Thymus (tissue), 11 donors: Measurements from ENCODE around the gene PSMC5. TPM values are rescaled to one million over a fixed set of nuclear protein-coding genes. Genes with fewer than 3 reads are reported as not detected.
"Not testable (repeated sequence)": the region's sequence is repeated elsewhere in the genome, so short reads cannot be mapped to it uniquely, and the experiment has no call there.

Source experiments
- DNase-seq, 9 donors: peaks; one replicate each; pipeline ENCODE4 v3.0.0-alpha.2; 2013; ENCODE audit warnings: low spot score in 9 of 9, low read depth in 6 of 9, missing footprints in 1 of 9
- H3K27ac ChIP-seq, 2 donors: one replicate each; pipeline ENCODE4 v1.5.1; 2013; ENCODE audit warnings: control low read depth in 1 of 2, low read depth in 1 of 2, low read length in 1 of 2, mild to moderate bottlenecking in 1 of 2, moderate library complexity in 1 of 2
- H3K27me3 ChIP-seq, 2 donors: one replicate each; pipeline ENCODE4 v1.5.1; 2013; ENCODE audit warnings: low read length in 1 of 2; ENCODE audit not compliant: control insufficient read depth in 2 of 2, insufficient read depth in 1 of 2
- H3K36me3 ChIP-seq, 2 donors: one replicate each; pipeline ENCODE4 v1.5.1; 2013; ENCODE audit warnings: low read length in 1 of 2, mild to moderate bottlenecking in 1 of 2, moderate library complexity in 1 of 2; ENCODE audit not compliant: control insufficient read depth in 2 of 2, insufficient read depth in 2 of 2
- H3K4me1 ChIP-seq, 2 donors: one replicate each; pipeline ENCODE4 v1.5.1; 2013; ENCODE audit warnings: low read length in 2 of 2; ENCODE audit not compliant: control insufficient read depth in 2 of 2, insufficient read depth in 2 of 2
- H3K4me3 ChIP-seq, 2 donors: one replicate each; pipeline ENCODE4 v1.5.1; 2013; ENCODE audit warnings: low read length in 2 of 2, control low read depth in 1 of 2, mild to moderate bottlenecking in 1 of 2
- H3K9me3 ChIP-seq, 2 donors: one replicate each; pipeline ENCODE4 v1.5.1; 2013; ENCODE audit warnings: low read length in 1 of 2, mild to moderate bottlenecking in 1 of 2; ENCODE audit not compliant: control insufficient read depth in 2 of 2, insufficient read depth in 1 of 2
- WGBS: extraction: QIAGEN DNeasy Blood & Tissue Kit; methylation state at CpG from one replicate; pipeline ENCODE4 v1.1.7; 2013; 5-methylcytosine and 5-hydroxymethylcytosine counted together
- polyA plus RNA-seq: library from polyadenylated mRNA; stranded (reverse); fragments of 200-250 nt; gene quantifications from one replicate; pipeline ENCODE4 v1.2.3, GENCODE V29; 2013
- total RNA-seq: library from RNA; stranded (reverse); fragments of 120-200 nt; gene quantifications from one replicate; pipeline ENCODE4 v1.2.4, GENCODE V29; 2013
- donor health status: healthy.

PSMC5 gene
- total and polyA plus RNA-seq, 2 donors = 31.7 to 179 TPM

- H3K4me3 ChIP-seq, H3K4me1 ChIP-seq, H3K36me3 ChIP-seq, DNase-seq, H3K27ac ChIP-seq, H3K9me3 ChIP-seq, H3K27me3 ChIP-seq: not testable (repeated sequence)
- WGBS = 82% methylated on average over 9 of the region's 9 CpGs
Measured at GRCh38 chr17:63869491-63870291, 42.5 kb downstream of the PSMC5 start.

- 97% methylated on average over 4 of the region's 4 CpGs for WGBS
- not testable (repeated sequence) for H3K36me3 ChIP-seq, H3K4me1 ChIP-seq, H3K4me3 ChIP-seq, H3K27me3 ChIP-seq, H3K9me3 ChIP-seq, DNase-seq, H3K27ac ChIP-seq
Measured at GRCh38 chr17:63870292-63870665, 43.0 kb downstream of the PSMC5 start.

GRCh38 chr17:63871646-63872365 lies 44.6 kb downstream of the PSMC5 start:
- H3K27ac ChIP-seq, H3K4me1 ChIP-seq, H3K9me3 ChIP-seq, DNase-seq, H3K4me3 ChIP-seq, H3K36me3 ChIP-seq, H3K27me3 ChIP-seq: not testable (repeated sequence)
- WGBS = 96% methylated on average over 12 of the region's 15 CpGs

- WGBS = 92% methylated on average over 7 of the region's 7 CpGs
- not testable (repeated sequence) for H3K4me3 ChIP-seq, H3K9me3 ChIP-seq, H3K36me3 ChIP-seq, H3K27me3 ChIP-seq, H3K27ac ChIP-seq, H3K4me1 ChIP-seq, DNase-seq
Measured at GRCh38 chr17:63873577-63873976, 46.3 kb downstream of the PSMC5 start, which contains the start of gene CSH2. TSS of gene CSH2 (minus strand) at chr17:63873677. CDS start at chr17:63873614, 63 bp downstream.

GRCh38 chr17:63874061-63874626 lies 46.9 kb downstream of the PSMC5 start:
- not testable (repeated sequence) for DNase-seq, H3K4me3 ChIP-seq, H3K36me3 ChIP-seq, H3K27ac ChIP-seq, H3K9me3 ChIP-seq, H3K4me1 ChIP-seq, H3K27me3 ChIP-seq
- 87% methylated on average over 6 of the region's 8 CpGs for WGBS

GRCh38 chr17:63874693-63875092 lies 47.5 kb downstream of the PSMC5 start:
- not testable (repeated sequence) for DNase-seq, H3K4me1 ChIP-seq, H3K4me3 ChIP-seq, H3K36me3 ChIP-seq, H3K27ac ChIP-seq, H3K9me3 ChIP-seq, H3K27me3 ChIP-seq
- 91% methylated on average over 6 of the region's 6 CpGs for WGBS

GRCh38 chr17:63878413-63878812 lies 51.2 kb downstream of the PSMC5 start:
- not testable (repeated sequence) for H3K36me3 ChIP-seq, H3K4me1 ChIP-seq, DNase-seq, H3K9me3 ChIP-seq, H3K27ac ChIP-seq, H3K4me3 ChIP-seq
- WGBS = 94% methylated on average over 9 of the region's 9 CpGs
- peaks cover 0 to 14% of the 10 kb centered on the region in 2 donors for H3K27me3 ChIP-seq

GRCh38 chr17:63880706-63881105 lies 53.5 kb downstream of the PSMC5 start:
- Histone ChIP-seq H3K4me1 (no peaks in the 10 kb centered on the region), H3K27ac (no peak overlapping the region), H3K4me3 (no peak overlapping the region), H3K9me3 (no peaks in the 10 kb centered on the region), H3K36me3 (no peaks in the 10 kb centered on the region), H3K27me3 (peaks cover 0 to 14% of the 10 kb centered on the region in 2 donors)
- DNase-seq = no peak
- WGBS = 88% methylated on average over 12 of the region's 12 CpGs

- not testable (repeated sequence) for H3K4me3 ChIP-seq, DNase-seq, H3K4me1 ChIP-seq, H3K27ac ChIP-seq, H3K9me3 ChIP-seq, H3K36me3 ChIP-seq
- peaks cover 0 to 14% of the 10 kb centered on the region in 2 donors for H3K27me3 ChIP-seq
- 86% methylated on average over 11 of the region's 11 CpGs for WGBS
Measured at GRCh38 chr17:63881337-63881736, 54.1 kb downstream of the PSMC5 start.
